CD8-positive, alpha-beta memory T cell (primary cell): Measurements from ENCODE around the gene CRYBB2. TPM values are rescaled to one million over a fixed set of nuclear protein-coding genes. Genes with fewer than 3 reads are reported as not detected.

ENCODE experiments used
- CTCF ChIA-PET: fragments of 350-600 bp; sonication (Branson Sonifier 250); formaldehyde crosslinking; loops from one replicate; lab custom pipeline; 2021; ENCODE audit warnings: antibody characterized with exemption; lab: Charles Lee
- POLR2A ChIA-PET: fragments of 350-600 bp; sonication (Branson Sonifier 250); formaldehyde crosslinking; loops from one replicate; lab custom pipeline; 2021; ENCODE audit warnings: antibody characterized with exemption; lab: Charles Lee
- DNase-seq, 5 donors: peaks; one replicate each; pipeline versions ENCODE4 v3.0.0 to v3.0.0-alpha.2; 2020 to 2022; ENCODE audit warnings: mixed read lengths in 1 of 5
- H3K27ac ChIP-seq: one replicate; pipeline ENCODE4 v1.7.0; 2013; ENCODE audit warnings: low read depth, mild to moderate bottlenecking, low read length, moderate library complexity
- H3K27me3 ChIP-seq: 2 replicates; pipeline ENCODE4 v1.7.0; 2013; ENCODE audit warnings: low read length, mild to moderate bottlenecking; ENCODE audit not compliant: insufficient read depth, poor library complexity, severe bottlenecking
- H3K36me3 ChIP-seq: 2 replicates; pipeline ENCODE4 v1.7.0; 2013; ENCODE audit warnings: mild to moderate bottlenecking, low read length, moderate library complexity; ENCODE audit not compliant: insufficient read depth
- H3K4me1 ChIP-seq: 2 replicates; pipeline ENCODE4 v1.7.0; 2013; ENCODE audit warnings: mild to moderate bottlenecking, low read length, moderate library complexity; ENCODE audit not compliant: insufficient read depth
- H3K4me3 ChIP-seq: 2 replicates; pipeline ENCODE4 v1.7.0; 2013; ENCODE audit warnings: mild to moderate bottlenecking, low read length
- H3K9me3 ChIP-seq: 2 replicates; pipeline ENCODE4 v1.7.0; 2013; ENCODE audit warnings: mild to moderate bottlenecking, low read length
- H3K27ac Mint-ChIP-seq, 8 donors: one replicate each; pipeline ENCODE4 v1.8.0; 2020 to 2021; ENCODE audit warnings: mixed read lengths in 8 of 8, mild to moderate bottlenecking in 6 of 8, inconsistent platforms in 3 of 8, moderate library complexity in 3 of 8
- H3K27me3 Mint-ChIP-seq, 2 donors: one replicate each; pipeline ENCODE4 v1.8.0; 2020 to 2021; ENCODE audit warnings: mixed read lengths in 2 of 2, mild to moderate bottlenecking in 1 of 2, moderate library complexity in 1 of 2
- H3K36me3 Mint-ChIP-seq, 3 donors: one replicate each; pipeline ENCODE4 v1.8.0; 2020 to 2021; ENCODE audit warnings: mixed read lengths in 3 of 3, inconsistent platforms in 1 of 3, mild to moderate bottlenecking in 1 of 3
- H3K4me1 Mint-ChIP-seq, 3 donors: one replicate each; pipeline ENCODE4 v1.8.0; 2020 to 2021; ENCODE audit warnings: mixed read lengths in 3 of 3, inconsistent platforms in 1 of 3, mild to moderate bottlenecking in 1 of 3
- H3K4me3 Mint-ChIP-seq, 7 donors: one replicate each; pipeline ENCODE4 v1.8.0; 2020 to 2021; ENCODE audit warnings: mixed read lengths in 7 of 7, mild to moderate bottlenecking in 6 of 7, moderate library complexity in 4 of 7, inconsistent platforms in 2 of 7
- H3K9me3 Mint-ChIP-seq, 5 donors: one replicate each; pipeline ENCODE4 v1.8.0; 2020 to 2022; ENCODE audit warnings: mixed read lengths in 5 of 5, mild to moderate bottlenecking in 3 of 5, moderate library complexity in 2 of 5, inconsistent platforms in 1 of 5
- polyA plus RNA-seq: library from polyadenylated mRNA; unstranded; fragments of 300-500 nt; fragmentation: Illumina TruSeq; gene quantifications from one replicate; pipeline ENCODE4 v1.2.3, GENCODE V29; 2021
- total RNA-seq, 2 experiments: library from RNA; stranded (reverse); gene quantifications; one replicate each; pipeline ENCODE4 v1.2.3, GENCODE V29; 2021

The CRYBB2 gene
- total and polyA plus RNA-seq, 3 experiments from 2014 or later: not detected

GRCh38 chr22:25187469-25187868 is 32.0 kb upstream of the CRYBB2 start:
- Mint-ChIP-seq H3K4me3 (no peak overlapping the region), H3K9me3 (no peaks in the 10 kb centered on the region), H3K27me3 (peaks cover 0 to 1% of the 10 kb centered on the region in 2 donors), H3K4me1 (no peaks in the 10 kb centered on the region), H3K36me3 (peaks cover 0 to 44% (median 16%) of the 10 kb centered on the region in 3 donors), H3K27ac (peak overlapping the region in 2 of 8 donors; percentile 10 to 23)
- Histone ChIP-seq H3K27me3 (no peaks in the 10 kb centered on the region), H3K4me1 (no peaks in the 10 kb centered on the region), H3K27ac (no peak overlapping the region), H3K9me3 (no peaks in the 10 kb centered on the region), H3K36me3 (no peaks in the 10 kb centered on the region), H3K4me3 (no peak overlapping the region)
- CTCF ChIA-PET: interaction anchor here (2.5 kb wide), 1 partner anchor 15 kb away, joined by 7 read pairs; no protein-coding TSS in a partner anchor
- no peak for DNase-seq
- POLR2A ChIA-PET: no interaction called here

- Histone ChIP-seq H3K4me1 (no peaks in the 10 kb centered on the region), H3K27me3 (no peaks in the 10 kb centered on the region), H3K9me3 (no peaks in the 10 kb centered on the region), H3K4me3 (no peak overlapping the region), H3K36me3 (no peaks in the 10 kb centered on the region), H3K27ac (no peak overlapping the region)
- no peak for DNase-seq
- H3K27ac Mint-ChIP-seq: no peak overlapping the region
- H3K27me3 Mint-ChIP-seq: no peaks in the 10 kb centered on the region
- H3K4me1 Mint-ChIP-seq: no peaks in the 10 kb centered on the region
- CTCF ChIA-PET: interaction anchor here (1.0 kb wide), 1 partner anchor 10 kb away, joined by 3 read pairs; no protein-coding TSS in a partner anchor
- H3K9me3 Mint-ChIP-seq: no peaks in the 10 kb centered on the region
- no peak overlapping the region for H3K4me3 Mint-ChIP-seq
- H3K36me3 Mint-ChIP-seq: peaks cover 4 to 44% (median 19%) of the 10 kb centered on the region in 3 donors
- POLR2A ChIA-PET: no interaction called here
Observed at GRCh38 chr22:25192406-25192805, 27.0 kb upstream of the CRYBB2 start.

GRCh38 chr22:25193130-25193529 is 26.3 kb upstream of the CRYBB2 start:
- no peaks in the 10 kb centered on the region for H3K4me1 ChIP-seq
- DNase-seq: no peak
- POLR2A ChIA-PET: interaction anchor here (0.5 kb wide), 1 partner anchor 206 kb away, joined by 3 read pairs; no protein-coding TSS in a partner anchor
- H3K27ac ChIP-seq: no peak overlapping the region
- CTCF ChIA-PET: no interaction called here
- no peaks in the 10 kb centered on the region for H3K36me3 ChIP-seq
- no peaks in the 10 kb centered on the region for H3K9me3 ChIP-seq
- Mint-ChIP-seq H3K27ac (no peak overlapping the region), H3K36me3 (peaks cover 4 to 44% (median 19%) of the 10 kb centered on the region in 3 donors), H3K4me1 (no peaks in the 10 kb centered on the region), H3K9me3 (no peaks in the 10 kb centered on the region), H3K27me3 (no peaks in the 10 kb centered on the region), H3K4me3 (no peak overlapping the region)
- no peaks in the 10 kb centered on the region for H3K27me3 ChIP-seq
- no peak overlapping the region for H3K4me3 ChIP-seq

GRCh38 chr22:25193548-25193947 is 25.9 kb upstream of the CRYBB2 start:
- no peaks in the 10 kb centered on the region for H3K27me3 ChIP-seq
- H3K9me3 ChIP-seq: no peaks in the 10 kb centered on the region
- Mint-ChIP-seq H3K27ac (no peak overlapping the region), H3K9me3 (no peaks in the 10 kb centered on the region), H3K27me3 (no peaks in the 10 kb centered on the region), H3K4me1 (no peaks in the 10 kb centered on the region), H3K4me3 (no peak overlapping the region), H3K36me3 (peaks cover 4 to 44% (median 19%) of the 10 kb centered on the region in 3 donors)
- no peaks in the 10 kb centered on the region for H3K4me1 ChIP-seq
- ChIA-PET POLR2A (interaction anchor here (0.5 kb wide), 1 partner anchor 206 kb away, joined by 3 read pairs; no protein-coding TSS in a partner anchor), CTCF (no interaction called here)
- H3K27ac ChIP-seq: no peak overlapping the region
- H3K36me3 ChIP-seq: no peaks in the 10 kb centered on the region
- no peak for DNase-seq
- H3K4me3 ChIP-seq: no peak overlapping the region

GRCh38 chr22:25196326-25196725 is 23.1 kb upstream of the CRYBB2 start:
- Mint-ChIP-seq H3K27me3 (no peaks in the 10 kb centered on the region), H3K4me1 (no peaks in the 10 kb centered on the region), H3K4me3 (no peak overlapping the region), H3K9me3 (no peaks in the 10 kb centered on the region), H3K27ac (peak overlapping the region in 1 of 8 donors; percentile 19), H3K36me3 (peaks cover 4 to 34% (median 19%) of the 10 kb centered on the region in 3 donors)
- no peak overlapping the region for H3K4me3 ChIP-seq
- no peaks in the 10 kb centered on the region for H3K9me3 ChIP-seq
- H3K4me1 ChIP-seq: no peaks in the 10 kb centered on the region
- ChIA-PET CTCF (no interaction called here), POLR2A (no interaction called here)
- H3K27ac ChIP-seq: no peak overlapping the region
- DNase-seq: no peak
- no peaks in the 10 kb centered on the region for H3K27me3 ChIP-seq
- no peaks in the 10 kb centered on the region for H3K36me3 ChIP-seq

GRCh38 chr22:25197340-25197739 is 22.1 kb upstream of the CRYBB2 start:
- H3K4me3 Mint-ChIP-seq: no peak overlapping the region
- Histone ChIP-seq H3K27ac (no peak overlapping the region), H3K4me3 (no peak overlapping the region), H3K9me3 (no peaks in the 10 kb centered on the region), H3K36me3 (no peaks in the 10 kb centered on the region), H3K4me1 (no peaks in the 10 kb centered on the region), H3K27me3 (no peaks in the 10 kb centered on the region)
- no peaks in the 10 kb centered on the region for H3K27me3 Mint-ChIP-seq
- peaks cover 0 to 3% (median 0%) of the 10 kb centered on the region in 3 donors for H3K4me1 Mint-ChIP-seq
- POLR2A ChIA-PET: no interaction called here
- no peaks in the 10 kb centered on the region for H3K9me3 Mint-ChIP-seq
- H3K27ac Mint-ChIP-seq: no peak overlapping the region
- H3K36me3 Mint-ChIP-seq: peaks cover 4 to 27% (median 19%) of the 10 kb centered on the region in 3 donors
- DNase-seq: no peak
- CTCF ChIA-PET: interaction anchor here (0.9 to 1.4 kb wide), 2 partner anchors 116 to 166 kb away, joined by 3 read pairs; no protein-coding TSS in a partner anchor

GRCh38 chr22:25199731-25200520 is 19.5 kb upstream of the CRYBB2 start, which contains the start of gene CRYBB3:
TSS of gene CRYBB3 (plus strand) at chr22:25199858. CDS start at chr22:25201397, 1,539 bp downstream.
- DNase-seq: no peak
- no peaks in the 10 kb centered on the region for H3K9me3 ChIP-seq
- H3K27ac ChIP-seq: no peak within 1 kb of the TSS
- no peaks in the 10 kb centered on the region for H3K27me3 Mint-ChIP-seq
- H3K4me3 Mint-ChIP-seq: peak within 1 kb of the TSS in 1 of 7 donors; percentile 44
- H3K27me3 ChIP-seq: no peaks in the 10 kb centered on the region
- ChIA-PET CTCF (interaction anchor here (1.7 kb wide), 1 partner anchor 149 kb away, joined by 3 read pairs; no protein-coding TSS in a partner anchor), POLR2A (no interaction called here)
- H3K9me3 Mint-ChIP-seq: no peaks in the 10 kb centered on the region
- H3K36me3 ChIP-seq: no peaks in the 10 kb centered on the region
- peak within 1 kb of the TSS in 2 of 8 donors; percentile 1 to 50 for H3K27ac Mint-ChIP-seq
- H3K36me3 Mint-ChIP-seq: peaks cover 0 to 13% (median 12%) of the 10 kb centered on the region in 3 donors
- peaks cover 0 to 3% (median 0%) of the 10 kb centered on the region in 3 donors for H3K4me1 Mint-ChIP-seq
- no peak within 1 kb of the TSS for H3K4me3 ChIP-seq
- H3K4me1 ChIP-seq: no peaks in the 10 kb centered on the region

- Histone ChIP-seq H3K4me1 (no peaks in the 10 kb centered on the region), H3K4me3 (no peak overlapping the region), H3K9me3 (no peaks in the 10 kb centered on the region), H3K27ac (no peak overlapping the region), H3K36me3 (no peaks in the 10 kb centered on the region), H3K27me3 (no peaks in the 10 kb centered on the region)
- H3K27ac Mint-ChIP-seq: no peak overlapping the region
- DNase-seq: no peak
- no peak overlapping the region for H3K4me3 Mint-ChIP-seq
- H3K36me3 Mint-ChIP-seq: peaks cover 0 to 11% (median 7%) of the 10 kb centered on the region in 3 donors
- ChIA-PET CTCF (interaction anchor here (1.7 kb wide), 1 partner anchor 150 kb away, joined by 3 read pairs; no protein-coding TSS in a partner anchor), POLR2A (no interaction called here)
- no peaks in the 10 kb centered on the region for H3K27me3 Mint-ChIP-seq
- no peaks in the 10 kb centered on the region for H3K9me3 Mint-ChIP-seq
- H3K4me1 Mint-ChIP-seq: peaks cover 0 to 3% (median 0%) of the 10 kb centered on the region in 3 donors
Observed at GRCh38 chr22:25200967-25201366, 18.5 kb upstream of the CRYBB2 start.
